ENCODE measurements around the gene WNT11. TPM values are rescaled to one million over a fixed set of nuclear protein-coding genes. Genes with fewer than 3 reads are reported as not detected.

WNT11 gene
- total RNA-seq, 1 donor from 2014 or later, result 0.26 TPM

GRCh38 chr11:76179147-76179546 lies 27.2 kb downstream of the WNT11 start:
- Mint-ChIP-seq H3K4me3 (no peak overlapping the region), H3K36me3 (peaks cover 3% of the 10 kb centered on the region), H3K4me1 (peaks cover 22% of the 10 kb centered on the region), H3K27me3 (ENCODE audit: insufficient read depth, low read depth) (peaks cover 14% of the 10 kb centered on the region), H3K9me3 (peaks cover 3% of the 10 kb centered on the region), H3K27ac (no peak overlapping the region)
- H3K4me1 ChIP-seq, result peaks cover 5% of the 10 kb centered on the region
- H4K20me1 ChIP-seq (ENCODE audit: low read depth), result no peaks in the 10 kb centered on the region
- H3K27ac ChIP-seq, result no peak overlapping the region
- H3K36me3 ChIP-seq, result no peaks in the 10 kb centered on the region
- DNase-seq (ENCODE audit: low spot score), result no peak
- no peak overlapping the region for H3K9ac ChIP-seq
- H2AFZ ChIP-seq (replicated peaks), result no peak overlapping the region
- H3K4me2 ChIP-seq, result no peak overlapping the region
- no peaks in the 10 kb centered on the region for H3F3A ChIP-seq (ENCODE audit: low read depth)
- no peak overlapping the region for H3K4me3 ChIP-seq
- H3K79me2 ChIP-seq (ENCODE audit: low read depth), result no peaks in the 10 kb centered on the region
- H3K9me3 ChIP-seq (ENCODE audit: low read depth), result no peaks in the 10 kb centered on the region
- H3K27me3 ChIP-seq, result no peaks in the 10 kb centered on the region
- TF ChIP-seq EZH2 (IDR thresholded peaks at IDR 0.05) (no peak), EZH2phosphoT487 (IDR thresholded peaks at IDR 0.05) (no peak), CTCF (IDR thresholded peaks at IDR 0.05) (no peak)

- Histone ChIP-seq H3K4me3 (no peak overlapping the region), H3K79me2 (ENCODE audit: low read depth) (no peaks in the 10 kb centered on the region), H2AFZ (replicated peaks) (no peak overlapping the region), H4K20me1 (ENCODE audit: low read depth) (no peaks in the 10 kb centered on the region), H3K9me3 (ENCODE audit: low read depth) (no peaks in the 10 kb centered on the region), H3K27ac (no peak overlapping the region), H3K36me3 (no peaks in the 10 kb centered on the region), H3F3A (ENCODE audit: low read depth) (no peaks in the 10 kb centered on the region), H3K4me1 (peaks cover 5% of the 10 kb centered on the region), H3K9ac (no peak overlapping the region), H3K4me2 (no peak overlapping the region), H3K27me3 (no peaks in the 10 kb centered on the region)
- Mint-ChIP-seq H3K27me3 (ENCODE audit: insufficient read depth, low read depth) (peaks cover 15% of the 10 kb centered on the region), H3K27ac (no peak overlapping the region), H3K4me3 (no peak overlapping the region), H3K36me3 (peaks cover 3% of the 10 kb centered on the region), H3K9me3 (peaks cover 3% of the 10 kb centered on the region), H3K4me1 (peaks cover 21% of the 10 kb centered on the region)
- TF ChIP-seq CTCF (IDR thresholded peaks at IDR 0.05) (no peak), EZH2 (IDR thresholded peaks at IDR 0.05) (no peak), EZH2phosphoT487 (IDR thresholded peaks at IDR 0.05) (no peak)
- DNase-seq (ENCODE audit: low spot score), result no peak
These were observed 29.0 kb downstream of the WNT11 start for GRCh38 chr11:76177250-76177686.

- H3K79me2 ChIP-seq (ENCODE audit: low read depth), result no peaks in the 10 kb centered on the region
- H3F3A ChIP-seq (ENCODE audit: low read depth), result no peaks in the 10 kb centered on the region
- H3K4me1 Mint-ChIP-seq, result peaks cover 21% of the 10 kb centered on the region
- no peak overlapping the region for H3K9ac ChIP-seq
- no peak overlapping the region for H3K4me3 Mint-ChIP-seq
- no peaks in the 10 kb centered on the region for H3K36me3 ChIP-seq
- H4K20me1 ChIP-seq (ENCODE audit: low read depth), result no peaks in the 10 kb centered on the region
- no peaks in the 10 kb centered on the region for H3K27me3 ChIP-seq
- H3K27me3 Mint-ChIP-seq (ENCODE audit: insufficient read depth, low read depth), result peaks cover 10% of the 10 kb centered on the region
- no peak overlapping the region for H2AFZ ChIP-seq (replicated peaks)
- H3K9me3 ChIP-seq (ENCODE audit: low read depth), result no peaks in the 10 kb centered on the region
- H3K4me1 ChIP-seq, result peaks cover 5% of the 10 kb centered on the region
- H3K36me3 Mint-ChIP-seq, result peaks cover 3% of the 10 kb centered on the region
- peaks cover 3% of the 10 kb centered on the region for H3K9me3 Mint-ChIP-seq
- H3K27ac ChIP-seq, result no peak overlapping the region
- no peak overlapping the region for H3K4me2 ChIP-seq
- no peak overlapping the region for H3K27ac Mint-ChIP-seq
- H3K4me3 ChIP-seq, result no peak overlapping the region
- DNase-seq (ENCODE audit: low spot score), result no peak
- no peak for TF ChIP-seq CTCF (IDR thresholded peaks at IDR 0.05)
- no peak for TF ChIP-seq EZH2 (IDR thresholded peaks at IDR 0.05)
- TF ChIP-seq EZH2phosphoT487 (IDR thresholded peaks at IDR 0.05), result no peak
These were observed 29.8 kb downstream of the WNT11 start for GRCh38 chr11:76176463-76176862.
